ENCODE measurements around the gene LRPAP1.

- TF ChIP-seq CTCF (IDR thresholded peaks at IDR 0.05) (no peak), POLR2A (IDR thresholded peaks at IDR 0.05) (no peak)
Measured at GRCh38 chr4:3496021-3496420, 36.2 kb downstream of the LRPAP1 start.
